HG03565 (cell line): Measurements from ENCODE around the gene PHF21A.
"Not testable (repeated sequence)": the region's sequence is repeated elsewhere in the genome, so short reads cannot be mapped to it uniquely, and the experiment has no call there.

Experiments used
- ATAC-seq: cut with Tn5 transposase; IDR thresholded peaks from one replicate; pipeline ENCODE4 v1.9.1; 2021; ENCODE audit warnings: mild to moderate bottlenecking, moderate library complexity; ENCODE audit not compliant: unreplicated experiment

Gene PHF21A

GRCh38 chr11:46038529-46038928, 82.7 kb downstream of the PHF21A start:
- ATAC-seq: no peak

DNA sequence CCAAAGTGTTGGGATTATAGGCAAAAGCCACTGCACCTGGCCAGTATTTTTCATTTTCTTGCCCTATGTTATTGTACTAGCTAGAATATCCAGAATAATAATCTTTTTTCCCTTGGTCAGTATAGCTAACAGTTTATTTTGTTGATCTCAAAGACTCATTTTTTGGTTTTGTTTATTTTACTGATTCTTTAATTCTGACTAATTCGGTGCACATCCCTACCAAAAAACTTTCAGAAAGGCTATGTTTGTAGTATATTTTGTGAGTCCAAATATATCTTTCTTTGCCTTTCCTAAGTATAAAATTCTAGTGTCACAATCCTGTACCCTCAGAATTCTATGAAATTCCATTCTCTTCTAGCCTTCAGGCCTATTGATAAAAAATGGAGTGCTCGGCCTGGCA, 84.3 kb downstream of the PHF21A start:
- ATAC-seq: no peak

- no peak for ATAC-seq
Observed at GRCh38 chr11:46036009-46036408, 85.2 kb downstream of the PHF21A start.

- ATAC-seq: no peak
Observed at GRCh38 chr11:46034041-46034440, 87.2 kb downstream of the PHF21A start.

- no peak for ATAC-seq
Observed at GRCh38 chr11:46026606-46027293, 94.5 kb downstream of the PHF21A start.

DNA sequence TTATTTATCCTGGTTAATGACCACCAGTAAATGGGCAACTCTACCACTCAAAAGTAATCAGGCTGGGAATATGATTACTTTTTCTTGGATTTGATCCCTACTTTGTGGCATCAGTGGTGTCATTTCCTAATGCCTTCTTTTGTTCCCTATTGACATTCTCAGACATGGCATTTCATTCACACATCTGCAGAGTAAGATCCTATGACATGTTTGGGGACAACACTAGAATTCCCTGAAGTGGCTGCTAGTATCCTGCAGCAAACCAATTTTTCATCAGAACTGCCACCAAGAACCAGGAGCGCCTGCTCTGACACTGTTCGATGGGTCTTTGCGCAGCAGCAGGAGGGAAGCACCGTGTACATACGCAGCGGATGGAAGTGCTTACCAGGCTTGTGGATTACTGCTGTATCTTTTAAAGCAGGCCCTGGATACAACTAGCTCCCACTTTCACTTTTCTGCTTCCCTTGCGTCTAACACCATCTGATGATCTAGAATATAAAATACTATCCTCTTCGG, 101.1 kb downstream of the PHF21A start:
- no peak for ATAC-seq

- ATAC-seq: no peak
Observed at GRCh38 chr11:46018651-46019050, 102.6 kb downstream of the PHF21A start.

GRCh38 chr11:46017341-46017740, 103.9 kb downstream of the PHF21A start:
- ATAC-seq: no peak

DNA sequence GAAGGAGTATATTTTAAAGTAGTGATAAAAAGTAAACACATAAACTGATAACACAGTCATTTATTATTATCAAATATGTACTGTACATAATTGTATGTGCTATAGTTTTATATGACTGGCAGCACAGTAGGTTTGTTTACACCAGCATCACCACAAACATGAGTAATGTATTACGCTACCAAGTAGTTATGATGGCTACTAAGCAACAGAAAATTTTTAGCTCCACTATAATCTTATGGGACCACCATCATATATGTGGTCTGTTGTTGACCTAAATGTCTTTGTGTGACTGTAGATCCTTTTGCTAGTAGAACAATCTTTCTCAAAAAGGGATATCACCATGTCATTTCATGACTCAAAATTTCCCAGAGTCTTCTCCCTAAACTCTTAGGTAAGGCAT, 105.3 kb downstream of the PHF21A start:
- no peak for ATAC-seq

DNA sequence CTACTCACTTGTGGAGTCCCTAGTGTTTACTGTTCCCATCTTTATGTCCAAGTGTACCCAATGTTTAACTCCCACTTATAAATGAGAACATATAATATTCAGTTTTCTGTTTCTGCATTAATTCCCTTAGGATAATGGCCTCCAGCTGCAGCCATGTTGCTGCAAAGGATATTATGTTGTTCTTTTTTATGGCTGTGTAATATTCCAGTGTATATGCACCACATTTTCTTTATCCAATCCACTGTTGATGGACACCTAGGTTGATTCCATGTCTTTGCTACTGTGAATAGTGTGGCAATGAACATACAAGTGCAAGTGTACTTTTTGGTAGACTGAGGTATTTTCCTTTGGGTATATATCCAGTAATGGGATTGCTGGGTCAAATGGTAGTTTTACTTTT, 107.1 kb downstream of the PHF21A start:
- not testable (repeated sequence) for ATAC-seq

DNA sequence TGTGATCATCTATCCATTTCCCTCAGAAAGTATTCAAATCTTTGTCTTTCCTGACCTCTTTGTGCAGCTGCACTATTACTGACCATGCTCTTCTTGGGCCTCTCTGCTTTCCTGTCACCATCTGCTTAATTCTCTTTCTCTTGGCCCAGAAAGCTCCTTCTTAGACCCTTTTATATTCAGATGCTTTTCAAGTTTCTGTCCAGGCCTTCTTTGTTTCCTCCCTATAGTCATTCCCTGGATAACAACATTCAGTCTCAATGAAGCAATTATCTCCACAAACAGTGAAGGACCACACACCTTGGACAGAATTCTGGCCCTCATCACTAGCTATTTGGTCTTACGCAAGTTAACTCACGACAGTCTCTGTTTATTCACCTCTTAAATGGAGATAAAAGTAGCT, 109.1 kb downstream of the PHF21A start:
- ATAC-seq: no peak

- no peak for ATAC-seq
Observed at GRCh38 chr11:46010100-46010499, 111.2 kb downstream of the PHF21A start.

GRCh38 chr11:46009647-46010046, 111.6 kb downstream of the PHF21A start:
- no peak for ATAC-seq

- ATAC-seq: no peak
Observed at GRCh38 chr11:46006418-46007070, 114.7 kb downstream of the PHF21A start.

GRCh38 chr11:46003572-46003971, 117.7 kb downstream of the PHF21A start:
- no peak for ATAC-seq

DNA sequence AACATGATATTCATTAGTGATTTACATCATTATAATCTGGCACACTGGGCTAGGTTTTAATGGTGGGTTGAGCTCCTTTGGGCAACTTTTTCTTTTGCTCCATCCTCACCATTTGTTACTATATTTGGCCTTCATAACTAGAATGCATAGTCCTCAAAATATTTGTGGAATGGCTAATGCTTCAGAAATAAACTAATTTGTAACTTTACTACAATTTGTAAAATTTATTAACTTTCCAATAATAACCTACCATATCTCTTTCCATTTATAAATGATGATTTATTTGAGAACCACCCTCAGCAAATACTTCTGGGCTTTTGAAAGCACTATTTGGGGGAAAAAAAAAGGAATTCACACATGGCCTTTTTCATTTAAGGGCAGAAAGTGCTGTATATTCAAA, 119.1 kb downstream of the PHF21A start:
- ATAC-seq: no peak

GRCh38 chr11:46001448-46001914, 119.8 kb downstream of the PHF21A start:
- ATAC-seq: no peak

DNA sequence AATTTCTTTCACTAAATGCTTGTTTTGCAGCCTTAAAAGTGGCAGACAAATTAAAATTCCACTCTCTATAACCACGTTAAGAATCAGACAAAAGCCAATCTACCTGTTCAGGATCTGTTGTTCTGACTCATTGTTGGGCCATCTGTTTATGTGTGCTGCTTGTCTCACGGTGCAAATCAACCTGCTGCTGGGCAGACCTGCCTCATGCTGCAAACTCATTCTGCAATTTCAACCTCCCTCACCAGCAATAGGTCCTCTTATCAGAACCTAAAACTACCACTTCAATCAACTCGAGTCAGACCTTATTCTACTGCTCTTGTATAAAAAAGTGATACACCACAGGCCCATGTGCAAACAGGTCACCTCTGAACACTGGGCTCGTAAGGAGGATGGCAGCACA, 123.7 kb downstream of the PHF21A start:
- no peak for ATAC-seq

DNA sequence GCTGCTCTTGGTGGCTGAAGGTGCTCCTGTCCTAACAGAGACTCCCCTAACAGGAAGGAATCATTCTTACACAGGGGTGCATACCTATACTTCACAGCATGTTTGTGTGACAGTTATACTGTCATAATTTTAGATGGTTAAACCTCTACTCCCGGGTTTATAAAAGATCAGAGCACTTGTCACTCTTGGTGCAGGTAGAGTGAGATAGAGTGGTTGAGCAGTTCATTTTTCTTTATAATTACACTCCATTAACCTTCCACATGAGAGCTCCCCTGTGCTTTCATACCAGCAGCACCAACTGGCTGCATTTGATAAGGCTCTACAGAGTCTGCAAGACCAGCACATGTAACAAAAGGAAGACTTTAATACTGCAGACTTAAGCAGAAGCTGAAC, 125.9 kb downstream of the PHF21A start:
- no peak for ATAC-seq

GRCh38 chr11:45994371-45995341, 126.6 kb downstream of the PHF21A start:
- ATAC-seq: no peak

GRCh38 chr11:45993531-45994001, 127.7 kb downstream of the PHF21A start:
- no peak for ATAC-seq
